ENCODE measurements around the gene BRAT1.

The BRAT1 gene

DNA sequence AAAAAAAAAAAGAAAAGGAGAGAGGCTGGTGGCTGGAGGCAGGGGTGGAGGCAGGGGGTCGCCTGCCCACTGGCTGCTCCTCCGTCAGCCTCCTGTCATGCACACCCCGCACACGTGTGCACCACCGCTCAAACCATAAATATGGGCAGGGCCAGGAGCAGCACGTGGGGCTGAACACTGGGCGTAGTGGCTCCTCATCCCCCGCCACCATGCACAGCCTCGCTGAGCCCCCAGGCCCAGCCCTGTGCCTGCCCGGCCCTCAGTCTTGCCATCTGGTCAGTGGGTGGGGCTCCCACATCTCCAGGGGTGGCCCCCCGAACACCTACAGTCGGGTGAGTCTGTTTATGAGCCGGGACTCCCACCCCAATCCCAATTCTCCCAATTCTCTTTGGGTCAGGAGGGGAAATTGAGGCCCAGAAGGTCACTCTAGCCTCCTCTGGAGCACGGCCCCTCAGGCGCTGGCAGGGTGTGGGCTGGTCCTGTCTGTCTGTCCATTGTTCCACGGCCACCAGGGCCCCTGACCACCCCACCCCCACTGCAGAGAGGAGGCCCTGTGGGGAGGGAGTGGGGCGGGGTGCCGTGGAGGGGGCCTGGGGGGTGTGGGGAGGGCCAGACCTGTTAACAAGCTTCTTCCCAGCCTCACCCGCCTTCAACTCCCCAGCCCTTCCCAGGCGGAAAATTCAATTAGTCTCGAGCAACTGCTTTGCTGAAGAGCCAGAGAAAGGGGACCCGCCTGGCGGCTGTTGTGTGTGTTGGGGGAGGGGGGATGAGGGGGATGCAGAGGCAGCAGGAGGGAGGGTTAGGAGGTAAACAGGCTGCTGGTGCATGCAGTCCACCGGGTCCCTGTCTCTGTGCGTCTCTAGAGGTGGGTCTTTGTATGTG lies 59.7 kb downstream of the BRAT1 start:
- DNase-seq (ENCODE audit: low spot score), result no peak

DNA sequence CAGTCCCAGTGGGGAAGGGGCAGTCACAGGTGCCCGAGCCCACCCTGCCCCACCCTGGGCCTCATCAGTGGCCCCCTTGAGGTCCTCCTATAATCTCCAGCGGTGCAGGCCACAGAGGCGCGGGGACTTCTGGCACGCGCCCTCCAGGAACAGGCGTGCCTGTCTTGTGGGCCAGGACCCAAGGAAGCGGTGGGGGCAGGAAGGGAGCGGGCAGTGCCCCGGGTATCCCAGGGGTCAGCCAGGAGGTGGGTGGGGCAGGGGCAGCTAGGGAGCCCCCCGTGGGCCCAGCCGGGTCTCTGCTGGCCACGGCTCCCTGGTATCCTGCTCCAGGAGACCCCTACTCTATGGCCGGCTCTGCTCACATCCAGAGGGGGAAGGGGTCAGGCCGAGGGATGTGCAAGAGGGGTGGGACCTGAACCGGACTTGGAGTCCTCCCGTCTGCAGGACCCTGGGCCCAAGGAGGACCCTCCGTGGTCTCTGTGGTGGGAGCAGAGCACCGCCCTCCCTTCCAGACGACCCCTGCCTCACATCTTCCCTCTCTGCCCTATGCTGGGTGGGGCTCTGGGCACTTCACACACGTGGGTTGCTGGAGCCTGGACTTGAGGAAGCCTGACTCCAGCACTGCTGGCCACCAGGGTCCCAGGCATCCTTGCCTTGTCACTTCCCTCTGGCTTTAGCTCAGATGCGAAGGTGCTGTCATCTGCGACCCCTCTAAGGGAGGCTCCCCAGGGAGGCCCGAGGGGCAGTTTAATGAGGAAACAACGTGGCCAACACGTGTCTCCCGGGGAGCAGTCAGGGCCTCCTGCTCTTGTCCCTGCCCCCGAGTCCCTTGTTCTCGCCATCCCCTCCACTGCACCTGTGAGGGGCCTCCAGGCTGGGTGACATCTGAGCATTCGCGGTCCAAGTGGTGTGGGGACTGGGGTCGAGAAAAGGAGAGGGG lies 60.9 kb downstream of the BRAT1 start:
- no peak for DNase-seq (ENCODE audit: low spot score)

DNA sequence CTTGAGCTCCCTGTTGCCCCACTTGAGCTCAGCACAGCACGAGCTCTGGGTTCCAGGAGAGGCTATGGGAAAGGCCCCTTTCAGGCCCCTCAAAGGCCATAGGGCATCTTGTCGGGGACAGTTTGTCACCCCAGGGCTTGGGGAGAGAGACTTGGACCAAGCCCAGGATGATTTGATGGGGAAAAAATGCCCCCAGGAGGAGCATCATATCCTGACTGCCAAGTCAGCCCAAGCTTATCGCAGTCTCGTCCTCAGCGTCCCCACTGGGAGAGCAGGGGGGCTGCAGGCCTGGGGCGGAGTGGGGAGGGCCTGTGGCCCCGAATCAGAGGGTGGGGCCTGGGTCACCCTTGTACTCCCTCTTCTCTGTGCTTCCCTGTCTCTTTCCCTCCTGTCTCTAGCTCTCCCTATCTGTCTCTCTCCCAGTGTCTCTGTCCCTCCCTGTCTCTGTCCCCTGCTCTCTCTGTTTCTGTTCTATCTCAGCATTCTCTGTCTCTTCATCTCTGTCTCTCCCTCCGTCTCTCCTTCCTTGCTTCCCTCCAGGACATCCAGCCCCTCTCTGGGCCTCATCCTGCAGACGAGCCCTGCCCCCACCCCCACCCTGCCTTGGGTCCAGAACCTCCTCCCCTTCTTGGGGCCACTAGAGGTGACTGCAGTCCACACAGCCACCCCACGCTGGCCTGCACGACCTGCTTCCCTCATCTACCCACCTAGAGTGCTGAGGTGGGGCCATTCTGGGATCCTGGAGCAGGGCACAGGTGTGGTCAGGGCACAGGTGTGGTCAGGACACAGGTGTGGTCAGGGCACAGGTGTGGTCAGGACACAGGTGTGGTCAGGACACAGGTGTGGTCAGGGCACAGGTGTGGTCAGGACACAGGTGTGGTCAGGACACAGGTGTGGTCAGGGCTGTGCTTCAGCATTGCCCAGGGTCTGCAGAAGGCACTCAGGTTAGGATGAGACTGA lies 61.8 kb downstream of the BRAT1 start:
- no peak for DNase-seq (ENCODE audit: low spot score)

DNA sequence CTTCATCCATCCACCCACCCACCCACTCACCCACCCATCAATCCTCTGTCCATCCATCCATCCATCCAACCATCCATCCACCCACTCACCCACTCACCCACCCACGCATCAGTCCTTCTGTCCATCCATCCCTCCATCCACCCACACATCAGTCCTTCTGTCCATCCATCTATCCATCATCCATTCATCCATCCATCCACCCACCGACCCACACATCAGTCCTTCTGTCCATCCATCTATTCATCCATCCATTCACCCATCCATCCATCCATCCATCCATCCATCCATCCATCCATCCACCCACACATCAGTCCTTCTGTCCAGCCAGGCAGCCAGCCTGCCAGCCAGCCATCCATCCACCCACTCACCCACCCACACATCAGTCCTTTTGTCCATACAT lies 63.3 kb downstream of the BRAT1 start:
- DNase-seq (ENCODE audit: low spot score), result no peak

DNA sequence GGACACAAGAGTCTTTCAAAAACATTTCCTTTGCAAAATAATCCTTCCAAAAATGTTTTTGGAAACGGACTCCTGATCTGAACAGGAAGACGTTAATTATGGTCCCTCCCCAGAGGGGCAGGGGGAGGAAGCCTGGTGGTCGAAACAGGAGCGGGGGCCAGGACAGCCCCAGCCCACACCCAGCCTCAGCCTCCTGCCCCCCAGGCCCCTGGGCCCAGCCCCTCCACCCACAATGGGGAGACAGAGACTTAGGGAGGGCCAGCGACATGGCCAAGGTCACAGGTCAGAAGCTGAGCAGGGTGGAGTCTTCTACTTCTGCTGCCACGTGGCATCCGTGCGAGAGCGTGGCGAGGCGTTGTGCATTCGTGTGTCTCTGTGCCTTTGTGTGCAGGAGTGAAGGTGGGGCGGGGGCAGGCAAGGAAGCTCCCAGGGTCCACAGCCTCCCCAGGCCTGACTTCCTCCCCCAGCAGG lies 65.1 kb downstream of the BRAT1 start:
- DNase-seq (ENCODE audit: low spot score), result no peak

DNA sequence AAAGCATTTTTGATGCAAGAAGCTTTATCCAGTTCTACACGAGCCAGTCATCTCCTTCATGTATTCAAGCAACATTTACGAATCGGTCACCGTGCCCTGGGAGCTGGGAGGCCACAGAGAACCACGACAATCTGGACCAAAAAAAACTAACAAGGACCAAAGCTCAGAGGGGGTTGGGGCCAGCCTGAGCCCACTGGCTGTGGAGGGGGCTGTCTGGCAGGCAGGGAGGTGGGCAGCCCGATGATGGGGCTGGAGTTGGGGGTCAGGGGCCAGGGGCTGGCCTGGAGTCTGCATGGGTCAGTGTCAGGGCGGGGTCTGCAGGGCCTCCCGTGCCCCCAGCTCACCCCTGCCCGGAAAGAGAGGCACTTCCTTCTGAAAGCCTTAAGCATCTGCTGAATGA lies 66.6 kb downstream of the BRAT1 start:
- DNase-seq (ENCODE audit: low spot score), result no peak

DNA sequence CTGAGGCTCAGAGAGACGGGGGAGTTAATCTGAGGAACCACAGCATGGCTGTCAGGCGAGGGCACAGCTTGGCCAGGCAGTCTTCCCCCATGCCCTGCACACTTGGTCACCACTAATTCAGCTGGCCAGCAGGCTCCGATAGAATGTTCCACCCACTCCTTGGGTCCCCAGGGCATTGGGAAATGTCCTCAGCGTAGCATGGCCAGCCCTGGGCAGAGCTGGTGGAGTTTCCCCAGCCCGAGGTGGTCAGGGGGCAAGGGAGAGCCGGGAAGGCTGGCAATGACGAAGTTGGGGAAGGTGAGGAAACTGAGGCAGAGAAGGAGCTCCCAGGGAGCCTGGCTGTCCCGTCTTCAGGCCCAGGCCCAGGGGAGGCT lies 67.1 kb downstream of the BRAT1 start:
- DNase-seq (ENCODE audit: low spot score), result no peak
